Measurements from ENCODE around the gene SLC44A4. TPM values are rescaled to one million over a fixed set of nuclear protein-coding genes. Genes with fewer than 3 reads are reported as not detected.

The SLC44A4 gene
- total RNA-seq, 1 experiment from 2014 or later, result 3.8 TPM

GRCh38 chr6:31870385-31870921, 8.3 kb downstream of the SLC44A4 start:
- Histone ChIP-seq H2BK20ac (ENCODE audit: low read depth, low read length, poor library complexity, severe bottlenecking) (no peak overlapping the region), H2BK15ac (ENCODE audit: low read depth, low read length) (no peak overlapping the region), H3K23me2 (ENCODE audit: insufficient read length, low read depth, low read length, poor library complexity, severe bottlenecking) (no peaks in the 10 kb centered on the region), H2BK12ac (ENCODE audit: insufficient read length, low read depth, low read length) (no peak overlapping the region), H3K23ac (ENCODE audit: insufficient read length, low read depth, low read length) (no peak overlapping the region), H3K27ac (ENCODE audit: insufficient read length, low read depth, low read length) (no peak overlapping the region), H3K9ac (ENCODE audit: extremely low read depth, insufficient read length, low read length) (no peak overlapping the region), H2AK5ac (ENCODE audit: insufficient read length, low read length) (no peak overlapping the region), H3K56ac (ENCODE audit: insufficient read length, low read depth, low read length) (no peak overlapping the region), H4K91ac (ENCODE audit: insufficient read length, low read depth, low read length) (no peak overlapping the region), H4K20me1 (ENCODE audit: control insufficient read depth, insufficient read depth, insufficient read length) (no peaks in the 10 kb centered on the region), H4K8ac (replicated peaks; ENCODE audit: insufficient read length, low read depth, low read length) (no peak overlapping the region), H3T11ph (ENCODE audit: low read length) (no peak overlapping the region), H3K4me2 (ENCODE audit: insufficient read depth, insufficient read length, low read length) (no peak overlapping the region), H3K4me1 (ENCODE audit: insufficient read depth, low read length) (peaks cover 3% of the 10 kb centered on the region; the same call in 1 of the 2 replicates), H3K27me3 (ENCODE audit: insufficient read depth, low read length) (no peaks in the 10 kb centered on the region), H2AFZ (ENCODE audit: low read length) (no peak overlapping the region), H3K79me2 (ENCODE audit: insufficient read depth, low read length) (no peaks in the 10 kb centered on the region), H3K9me3 (ENCODE audit: control insufficient read depth, low read depth, low read length) (no peaks in the 10 kb centered on the region), H3K18ac (ENCODE audit: insufficient read length, low read depth, low read length) (no peak overlapping the region), H4K5ac (ENCODE audit: insufficient read length, low read depth, low read length) (no peak overlapping the region), H3K79me1 (ENCODE audit: insufficient read depth, low read depth, low read length, poor library complexity, severe bottlenecking) (no peaks in the 10 kb centered on the region), H2BK120ac (ENCODE audit: low read depth, low read length, poor library complexity, severe bottlenecking) (no peak overlapping the region), H3K4ac (ENCODE audit: low read depth, low read length) (no peak overlapping the region), H2BK5ac (ENCODE audit: insufficient read length, low read length) (no peak overlapping the region), H3K14ac (ENCODE audit: insufficient read depth, low read length) (no peak overlapping the region)
- no peak overlapping the region for H3K4me3 Mint-ChIP-seq
- WGBS (ENCODE audit: extremely low coverage, insufficient read length, low lambda C conversion rate), result no CpG with 5 or more reads among the region's 16 CpGs
- DNase-seq, result peak; percentile 64
- H3K4me1 Mint-ChIP-seq, result peaks cover 10 to 29% of the 10 kb centered on the region in 2 experiments
- H3K9me3 Mint-ChIP-seq, result no peaks in the 10 kb centered on the region
- H3K27ac Mint-ChIP-seq, result peak overlapping the region in 2 of 3 experiments; percentile 56 to 67; a peak in 4 of 7 replicates
- H3K27me3 Mint-ChIP-seq (ENCODE audit: low read depth), result no peaks in the 10 kb centered on the region
- H3K36me3 Mint-ChIP-seq (ENCODE audit: insufficient read depth in 1 of 3, low read depth in 3 of 3), result no peaks in the 10 kb centered on the region
- peak; percentile 45 for TF ChIP-seq CTCF (conservative IDR thresholded peaks at IDR 0.05)
